ENCODE data around the gene OR2C3. TPM values are rescaled to one million over a fixed set of nuclear protein-coding genes. Genes with fewer than 3 reads are reported as not detected.

OR2C3 gene
- polyA plus RNA-seq, 3 donors = 0.01 TPM; not detected in 2

DNA sequence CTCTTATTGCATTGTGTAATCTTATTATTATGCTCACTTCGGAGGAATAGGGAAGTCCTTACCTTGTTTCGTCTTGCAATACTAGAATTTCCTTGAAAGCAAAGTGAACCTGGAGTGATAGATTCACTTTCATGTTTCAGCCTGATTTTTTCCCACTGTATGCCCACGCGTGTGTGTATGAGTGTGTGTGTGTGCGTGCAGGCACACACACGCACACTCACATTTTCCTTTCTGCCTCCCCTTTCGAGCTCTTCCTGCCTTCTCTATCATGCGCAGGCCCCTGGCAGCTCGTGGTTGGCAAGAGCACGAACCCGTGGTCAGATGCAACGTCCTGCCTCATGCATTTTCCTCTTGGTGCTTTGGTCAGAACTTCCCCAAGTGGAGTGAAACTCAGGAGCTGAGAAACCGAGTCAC, 12.5 kb upstream of the OR2C3 start, which contains the start of gene GCSAML:
GCSAML (plus strand) TSS at position 366 of the 414 bp plus-strand sequence. CDS start 58 bp downstream, outside the sequence.
- H3K9me3 ChIP-seq (replicated peaks in 1 of 2; ENCODE audit: control insufficient read depth in 1 of 2, insufficient read depth in 1 of 2, low read length in 2 of 2) = no peaks in the 10 kb centered on the region
- Mint-ChIP-seq H3K27ac (peak within 1 kb of the TSS in 1 of 7 donors; percentile 26), H3K36me3 (no peaks in the 10 kb centered on the region), H3K9me3 (peaks cover 0 to 3% (median 0%) of the 10 kb centered on the region in 7 donors), H3K4me3 (peak within 1 kb of the TSS in 1 of 2 donors; percentile 90), H3K27me3 (ENCODE audit: low read depth in 3 of 3) (peaks cover 4 to 19% (median 11%) of the 10 kb centered on the region in 3 donors), H3K4me1 (peaks cover 13% of the 10 kb centered on the region)
- peaks cover 2% of the 10 kb centered on the region in 2 donors for H3K27me3 ChIP-seq (ENCODE audit: control insufficient read depth in 2 of 2, insufficient read depth in 2 of 2, low read length in 2 of 2)
- H4K20me1 ChIP-seq (ENCODE audit: insufficient read depth, low read length) = no peaks in the 10 kb centered on the region
- H3K4me2 ChIP-seq (replicated peaks; ENCODE audit: extremely low read depth, low read length, poor library complexity, severe bottlenecking) = peak within 1 kb of the TSS; percentile 60
- no peaks in the 10 kb centered on the region for H3K36me3 ChIP-seq (replicated peaks in 1 of 2; ENCODE audit: control insufficient read depth in 1 of 2, insufficient read depth in 2 of 2, low read length in 2 of 2)
- intact Hi-C loops (cut with micrococcal nuclease) = no loop called here
- peak within 1 kb of the TSS in 1 of 3 experiments; percentile 45 for H3K4me3 ChIP-seq (replicated peaks in 1 of 3; ENCODE audit: low read depth in 2 of 3, low read length in 3 of 3)
- H3K4me1 ChIP-seq (ENCODE audit: control insufficient read depth in 1 of 2, insufficient read depth in 2 of 2, low read length in 2 of 2) = peaks cover 12% of the 10 kb centered on the region in 2 donors
- H3K9ac ChIP-seq (ENCODE audit: insufficient read depth, low read length, poor library complexity, severe bottlenecking) = no peak within 1 kb of the TSS
- WGBS (ENCODE audit: insufficient coverage) = 0% methylated on average over 5 of the region's 13 CpGs
- H2AFZ ChIP-seq (ENCODE audit: insufficient read depth, low read depth, low read length, poor library complexity, severe bottlenecking) = no peak within 1 kb of the TSS
- H3K27ac ChIP-seq (ENCODE audit: low read depth in 1 of 2, low read length in 2 of 2) = no peak within 1 kb of the TSS
- peak; percentile 10 to 88 (median 18) for DNase-seq
- no peaks in the 10 kb centered on the region for H3K79me2 ChIP-seq (ENCODE audit: insufficient read depth, low read length)
- TF ChIP-seq, protein P1, sequence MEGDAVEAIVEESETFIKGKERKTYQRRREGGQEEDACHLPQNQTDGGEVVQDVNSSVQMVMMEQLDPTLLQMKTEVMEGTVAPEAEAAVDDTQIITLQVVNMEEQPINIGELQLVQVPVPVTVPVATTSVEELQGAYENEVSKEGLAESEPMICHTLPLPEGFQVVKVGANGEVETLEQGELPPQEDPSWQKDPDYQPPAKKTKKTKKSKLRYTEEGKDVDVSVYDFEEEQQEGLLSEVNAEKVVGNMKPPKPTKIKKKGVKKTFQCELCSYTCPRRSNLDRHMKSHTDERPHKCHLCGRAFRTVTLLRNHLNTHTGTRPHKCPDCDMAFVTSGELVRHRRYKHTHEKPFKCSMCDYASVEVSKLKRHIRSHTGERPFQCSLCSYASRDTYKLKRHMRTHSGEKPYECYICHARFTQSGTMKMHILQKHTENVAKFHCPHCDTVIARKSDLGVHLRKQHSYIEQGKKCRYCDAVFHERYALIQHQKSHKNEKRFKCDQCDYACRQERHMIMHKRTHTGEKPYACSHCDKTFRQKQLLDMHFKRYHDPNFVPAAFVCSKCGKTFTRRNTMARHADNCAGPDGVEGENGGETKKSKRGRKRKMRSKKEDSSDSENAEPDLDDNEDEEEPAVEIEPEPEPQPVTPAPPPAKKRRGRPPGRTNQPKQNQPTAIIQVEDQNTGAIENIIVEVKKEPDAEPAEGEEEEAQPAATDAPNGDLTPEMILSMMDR (IDR thresholded peaks at IDR 0.05) = no peak

DNA sequence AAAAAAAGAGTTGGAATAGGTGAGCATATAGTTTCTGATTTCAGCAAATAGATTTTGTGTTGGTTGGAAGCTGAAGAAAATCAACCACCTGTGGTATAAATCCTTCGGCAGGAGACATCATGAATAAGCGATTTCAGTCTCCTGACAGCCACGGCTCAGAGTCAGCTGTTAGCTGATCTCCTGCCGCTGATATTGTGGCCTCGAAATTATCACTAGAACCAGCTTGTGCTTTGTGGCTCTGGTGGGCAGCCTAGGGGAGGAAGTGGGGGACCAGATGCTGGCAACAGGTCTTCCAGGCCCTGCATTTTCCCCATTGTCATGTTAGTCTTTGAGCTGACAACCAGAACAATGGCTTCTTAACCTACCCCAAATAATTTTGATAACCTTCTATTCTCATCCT, 11.9 kb upstream of the OR2C3 start:
- H3K36me3 ChIP-seq (replicated peaks in 1 of 2; ENCODE audit: control insufficient read depth in 1 of 2, insufficient read depth in 2 of 2, low read length in 2 of 2) = no peaks in the 10 kb centered on the region
- no peak overlapping the region for H3K9ac ChIP-seq (ENCODE audit: insufficient read depth, low read length, poor library complexity, severe bottlenecking)
- Mint-ChIP-seq H3K27me3 (ENCODE audit: low read depth in 3 of 3) (peaks cover 4 to 19% (median 11%) of the 10 kb centered on the region in 3 donors), H3K27ac (no peak overlapping the region), H3K9me3 (peaks cover 0 to 3% (median 0%) of the 10 kb centered on the region in 7 donors), H3K4me3 (peak overlapping the region in 1 of 2 donors; percentile 90), H3K4me1 (peaks cover 13% of the 10 kb centered on the region), H3K36me3 (no peaks in the 10 kb centered on the region)
- DNase-seq = peak in 1 of 3 donors; percentile 12
- no peak overlapping the region for H3K27ac ChIP-seq (ENCODE audit: low read depth in 1 of 2, low read length in 2 of 2)
- H3K27me3 ChIP-seq (ENCODE audit: control insufficient read depth in 2 of 2, insufficient read depth in 2 of 2, low read length in 2 of 2) = peaks cover 2% of the 10 kb centered on the region in 2 donors
- intact Hi-C loops (cut with micrococcal nuclease) = no loop called here
- no peaks in the 10 kb centered on the region for H3K79me2 ChIP-seq (ENCODE audit: insufficient read depth, low read length)
- H3K4me3 ChIP-seq (replicated peaks in 1 of 3; ENCODE audit: low read depth in 2 of 3, low read length in 3 of 3) = no peak overlapping the region
- TF ChIP-seq, protein P1 (IDR thresholded peaks at IDR 0.05) = no peak
- no peaks in the 10 kb centered on the region for H3K9me3 ChIP-seq (replicated peaks in 1 of 2; ENCODE audit: control insufficient read depth in 1 of 2, insufficient read depth in 1 of 2, low read length in 2 of 2)
- 0% methylated on average over 3 of the region's 5 CpGs for WGBS (ENCODE audit: insufficient coverage)
- no peak overlapping the region for H2AFZ ChIP-seq (ENCODE audit: insufficient read depth, low read depth, low read length, poor library complexity, severe bottlenecking)
- peaks cover 12% of the 10 kb centered on the region in 2 donors for H3K4me1 ChIP-seq (ENCODE audit: control insufficient read depth in 1 of 2, insufficient read depth in 2 of 2, low read length in 2 of 2)
- H3K4me2 ChIP-seq (replicated peaks; ENCODE audit: extremely low read depth, low read length, poor library complexity, severe bottlenecking) = peak overlapping the region; percentile 60
- no peaks in the 10 kb centered on the region for H4K20me1 ChIP-seq (ENCODE audit: insufficient read depth, low read length)
